CD14-positive monocyte (primary cell): ENCODE data around the gene ANKRD12. TPM values are rescaled to one million over a fixed set of nuclear protein-coding genes. Genes with fewer than 3 reads are reported as not detected.
A peak's percentile ranks its signal among the peaks of the same experiment; 100 is the strongest.
"Not testable (repeated sequence)": the region's sequence is repeated elsewhere in the genome, so short reads cannot be mapped to it uniquely, and the experiment has no call there.

Source experiments
- DNase-seq, 3 donors: peaks; one replicate each; pipeline ENCODE4 v3.0.0-alpha.2; 2011 to 2022
- H2AFZ ChIP-seq: 2 replicates; pipeline ENCODE4 v1.6.0; 2012; ENCODE audit warnings: mild to moderate bottlenecking, low read depth, low read length, inconsistent platforms; ENCODE audit not compliant: insufficient read depth, poor library complexity, severe bottlenecking
- H3K27ac ChIP-seq, 2 donors: 1 replicate in 1 of 2; 2 replicates in 1 of 2; pipeline ENCODE4 v1.5.1; 2012 to 2013; ENCODE audit warnings: low read length in 2 of 2, control low read depth in 1 of 2, inconsistent platforms in 1 of 2, low read depth in 1 of 2, mild to moderate bottlenecking in 1 of 2
- H3K27me3 ChIP-seq, 2 donors: one replicate each; pipeline versions ENCODE4 v1.6.0 to v1.6.1; 2011 to 2013; ENCODE audit warnings: low read length in 2 of 2; ENCODE audit not compliant: control insufficient read depth in 2 of 2, insufficient read depth in 2 of 2
- H3K36me3 ChIP-seq, 2 donors: replicated peaks in 1 of 2; 1 replicate in 1 of 2; 2 replicates in 1 of 2; pipeline versions ENCODE4 v1.5.1 to v1.6.1; 2012 to 2013; ENCODE audit warnings: low read length in 2 of 2, control low read depth in 1 of 2, inconsistent platforms in 1 of 2, mild to moderate bottlenecking in 1 of 2; ENCODE audit not compliant: insufficient read depth in 2 of 2, control insufficient read depth in 1 of 2
- H3K4me1 ChIP-seq, 2 donors: 1 replicate in 1 of 2; 2 replicates in 1 of 2; pipeline versions ENCODE4 v1.5.1 to v1.6.1; 2012 to 2013; ENCODE audit warnings: low read length in 2 of 2, control low read depth in 1 of 2, inconsistent platforms in 1 of 2, mild to moderate bottlenecking in 1 of 2, moderate library complexity in 1 of 2; ENCODE audit not compliant: insufficient read depth in 2 of 2, control insufficient read depth in 1 of 2
- H3K4me2 ChIP-seq: replicated peaks from 2 replicates; pipeline ENCODE3; 2012; ENCODE audit warnings: low read length, moderate library complexity, mild to moderate bottlenecking; ENCODE audit not compliant: poor library complexity, severe bottlenecking; ENCODE audit errors: extremely low read depth
- H3K4me3 ChIP-seq, 3 experiments: fragments of 200-600 bp in 1 of 3; sonication (generic) in 1 of 3; replicated peaks in 1 of 3; 1 replicate in 2 of 3; 2 replicates in 1 of 3; pipeline ENCODE4 v1.5.1; 2011 to 2013; ENCODE audit warnings: low read length in 3 of 3, mild to moderate bottlenecking in 3 of 3, control low read depth in 2 of 3, low read depth in 2 of 3, inconsistent platforms in 1 of 3, moderate library complexity in 1 of 3
- H3K79me2 ChIP-seq: 2 replicates; pipeline ENCODE4 v1.6.0; 2012; ENCODE audit warnings: mild to moderate bottlenecking, control low read depth, inconsistent platforms, low read length, moderate library complexity; ENCODE audit not compliant: insufficient read depth
- H3K9ac ChIP-seq: 2 replicates; pipeline ENCODE4 v1.6.0; 2017; ENCODE audit warnings: low read length, mild to moderate bottlenecking; ENCODE audit not compliant: insufficient read depth, poor library complexity, severe bottlenecking
- H3K9me3 ChIP-seq, 2 donors: replicated peaks in 1 of 2; 1 replicate in 1 of 2; 2 replicates in 1 of 2; pipeline versions ENCODE4 v1.5.1 to v1.6.1; 2012 to 2013; ENCODE audit warnings: low read length in 2 of 2, control low read depth in 1 of 2; ENCODE audit not compliant: control insufficient read depth in 1 of 2, insufficient read depth in 1 of 2
- H4K20me1 ChIP-seq: 2 replicates; pipeline ENCODE4 v1.6.0; 2012; ENCODE audit warnings: mild to moderate bottlenecking, low read length, control low read depth, moderate library complexity; ENCODE audit not compliant: insufficient read depth
- H3K27ac Mint-ChIP-seq, 7 donors: one replicate each; pipeline ENCODE4 v1.8.0; 2020; ENCODE audit warnings: mild to moderate bottlenecking in 7 of 7, mixed read lengths in 7 of 7, moderate library complexity in 6 of 7, inconsistent platforms in 2 of 7
- H3K27me3 Mint-ChIP-seq, 3 donors: one replicate each; pipeline ENCODE4 v1.8.0; 2021 to 2022; ENCODE audit warnings: low read depth in 3 of 3, mild to moderate bottlenecking in 3 of 3, mixed read lengths in 3 of 3, moderate library complexity in 3 of 3, inconsistent platforms in 1 of 3
- H3K36me3 Mint-ChIP-seq, 2 donors: one replicate each; pipeline ENCODE4 v1.8.0; 2020; ENCODE audit warnings: mixed read lengths in 2 of 2, inconsistent platforms in 1 of 2, mild to moderate bottlenecking in 1 of 2
- H3K4me1 Mint-ChIP-seq: one replicate; pipeline ENCODE4 v1.8.0; 2020; ENCODE audit warnings: mild to moderate bottlenecking, mixed read lengths
- H3K4me3 Mint-ChIP-seq, 2 donors: one replicate each; pipeline ENCODE4 v1.8.0; 2020; ENCODE audit warnings: mild to moderate bottlenecking in 2 of 2, mixed read lengths in 2 of 2, moderate library complexity in 1 of 2
- H3K9me3 Mint-ChIP-seq, 7 donors: one replicate each; pipeline ENCODE4 v1.8.0; 2020 to 2022; ENCODE audit warnings: mixed read lengths in 7 of 7, mild to moderate bottlenecking in 6 of 7, moderate library complexity in 6 of 7, inconsistent platforms in 2 of 7
- WGBS: methylation state at CpG from one replicate; pipeline ENCODE4 v1.1.5; 2013; ENCODE audit warnings: missing lambda C conversion rate; ENCODE audit not compliant: insufficient coverage; 5-methylcytosine and 5-hydroxymethylcytosine counted together
- intact Hi-C, 2 donors: fragments of 100-400 bp; cut with micrococcal nuclease; formaldehyde crosslinking; loops; one replicate each; pipeline versions ENCODE4 v1.15.0 to v1.15.1; 2023
- polyA plus RNA-seq, 3 donors: library from polyadenylated mRNA; depleted of rRNA in 1 of 3; unstranded in 2 of 3; stranded (reverse) in 1 of 3; fragments of 300-500 nt in 2 of 3; fragments of >200 nt in 1 of 3; fragmentation: Illumina TruSeq in 2 of 3; gene quantifications; 1 replicate in 2 of 3; 2 replicates in 1 of 3; pipeline ENCODE4 v1.2.3, GENCODE V29; 2012 to 2021

Gene ANKRD12
- polyA plus RNA-seq, 3 donors: 9.3 to 15.5 (median 15.4) TPM

DNA sequence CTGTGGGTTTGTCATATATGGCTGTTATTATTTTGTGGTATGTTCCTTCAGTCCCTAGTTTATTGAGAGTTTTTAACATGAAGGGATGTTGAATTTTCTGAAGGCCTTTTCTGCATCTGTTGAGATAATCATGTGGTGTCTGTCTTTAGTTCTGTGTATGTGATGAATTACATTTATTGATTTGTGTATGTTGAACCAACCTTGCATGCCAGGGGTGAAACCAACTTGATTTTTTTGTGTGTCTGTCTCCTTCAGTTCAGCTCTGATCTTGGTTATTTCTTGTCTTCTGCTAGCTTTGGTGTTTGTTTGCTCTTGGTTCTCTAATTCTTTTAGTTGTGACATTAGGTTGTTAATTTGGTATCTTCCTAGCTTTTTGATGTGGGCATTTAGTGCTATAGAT lies 27.6 kb downstream of the ANKRD12 start:
- H3K4me1 ChIP-seq, intact Hi-C loops, H3K27me3 Mint-ChIP-seq, H3K27ac ChIP-seq, H2AFZ ChIP-seq, H3K4me3 Mint-ChIP-seq, H3K27ac Mint-ChIP-seq, DNase-seq, H3K4me3 ChIP-seq, H3K27me3 ChIP-seq, H3K4me2 ChIP-seq, H3K36me3 ChIP-seq, H3K9ac ChIP-seq: not testable (repeated sequence)
- Mint-ChIP-seq H3K36me3 (peaks cover 24 to 25% of the 10 kb centered on the region in 2 donors), H3K9me3 (peaks cover 18 to 31% (median 25%) of the 10 kb centered on the region in 7 donors), H3K4me1 (peaks cover 11% of the 10 kb centered on the region)
- H3K9me3 ChIP-seq: peaks cover 0 to 11% of the 10 kb centered on the region in 2 donors
- peaks cover 73% of the 10 kb centered on the region for H3K79me2 ChIP-seq
- H4K20me1 ChIP-seq: peaks cover 75% of the 10 kb centered on the region

DNA sequence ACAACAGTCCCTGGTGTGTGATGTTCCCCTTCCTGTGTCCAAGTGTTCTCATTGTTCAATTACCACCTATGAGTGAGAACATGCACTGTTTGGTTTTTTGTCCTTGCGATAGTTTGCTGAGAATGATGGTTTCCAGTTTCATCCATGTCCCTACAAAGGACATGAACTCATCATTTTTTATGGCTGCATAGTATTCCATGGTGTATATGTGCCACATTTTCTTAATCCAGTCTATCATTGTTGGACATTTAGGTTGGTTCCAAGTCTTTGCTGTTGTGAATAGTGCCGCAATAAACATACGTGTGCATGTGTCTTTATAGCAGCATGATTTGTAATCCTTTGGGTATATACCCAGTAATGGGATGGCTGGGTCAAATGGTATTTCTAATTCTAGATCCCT lies 29.3 kb downstream of the ANKRD12 start:
- intact Hi-C loops, H3K27ac ChIP-seq, H3K4me1 ChIP-seq, H3K27ac Mint-ChIP-seq, H2AFZ ChIP-seq, H3K27me3 Mint-ChIP-seq, H3K9ac ChIP-seq, DNase-seq, H3K4me3 ChIP-seq, H3K4me2 ChIP-seq, H3K4me3 Mint-ChIP-seq, H3K27me3 ChIP-seq, H3K36me3 ChIP-seq: not testable (repeated sequence)
- H3K79me2 ChIP-seq: peaks cover 64% of the 10 kb centered on the region
- Mint-ChIP-seq H3K9me3 (peaks cover 18 to 32% (median 27%) of the 10 kb centered on the region in 7 donors), H3K36me3 (peaks cover 24 to 27% of the 10 kb centered on the region in 2 donors), H3K4me1 (peaks cover 24% of the 10 kb centered on the region)
- WGBS: no CpG with 5 or more reads among the region's 3 CpGs
- H4K20me1 ChIP-seq: peaks cover 65% of the 10 kb centered on the region
- H3K9me3 ChIP-seq: peaks cover 0 to 11% of the 10 kb centered on the region in 2 donors

DNA sequence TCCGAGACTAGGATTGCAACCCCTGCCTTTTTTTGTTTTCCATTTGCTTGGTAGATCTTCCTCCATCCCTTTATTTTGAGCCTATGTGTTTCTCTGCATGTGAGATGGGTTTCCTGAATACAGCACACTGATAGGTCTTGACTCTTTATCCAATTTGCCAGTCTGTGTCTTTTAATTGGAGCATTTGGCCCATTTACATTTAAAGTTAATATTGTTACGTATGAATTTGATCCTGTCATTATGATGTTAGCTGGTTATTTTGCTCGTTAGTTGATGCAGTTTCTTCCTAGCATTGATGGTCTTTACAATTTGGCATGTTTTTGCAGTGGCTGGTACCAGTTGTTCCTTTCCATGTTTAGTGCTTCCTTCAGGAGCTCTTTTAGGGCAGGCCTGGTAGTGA lies 32.9 kb downstream of the ANKRD12 start:
- H3K27me3 ChIP-seq, H3K4me2 ChIP-seq, intact Hi-C loops, H3K27me3 Mint-ChIP-seq, H3K9me3 ChIP-seq, H3K9ac ChIP-seq, H2AFZ ChIP-seq, DNase-seq, H3K4me3 ChIP-seq, H3K36me3 ChIP-seq, H3K27ac ChIP-seq, H3K4me3 Mint-ChIP-seq: not testable (repeated sequence)
- peaks cover 11 to 17% of the 10 kb centered on the region in 2 donors for H3K36me3 Mint-ChIP-seq
- peaks cover 65% of the 10 kb centered on the region for H4K20me1 ChIP-seq
- H3K79me2 ChIP-seq: peaks cover 65% of the 10 kb centered on the region
- peak overlapping the region in 1 of 7 donors; percentile 43 for H3K27ac Mint-ChIP-seq
- peaks cover 18 to 30% of the 10 kb centered on the region in 2 donors for H3K4me1 ChIP-seq
- peaks cover 59% of the 10 kb centered on the region for H3K4me1 Mint-ChIP-seq
- WGBS: no CpG with 5 or more reads among the region's 3 CpGs
- H3K9me3 Mint-ChIP-seq: peaks cover 4 to 12% (median 8%) of the 10 kb centered on the region in 7 donors

DNA sequence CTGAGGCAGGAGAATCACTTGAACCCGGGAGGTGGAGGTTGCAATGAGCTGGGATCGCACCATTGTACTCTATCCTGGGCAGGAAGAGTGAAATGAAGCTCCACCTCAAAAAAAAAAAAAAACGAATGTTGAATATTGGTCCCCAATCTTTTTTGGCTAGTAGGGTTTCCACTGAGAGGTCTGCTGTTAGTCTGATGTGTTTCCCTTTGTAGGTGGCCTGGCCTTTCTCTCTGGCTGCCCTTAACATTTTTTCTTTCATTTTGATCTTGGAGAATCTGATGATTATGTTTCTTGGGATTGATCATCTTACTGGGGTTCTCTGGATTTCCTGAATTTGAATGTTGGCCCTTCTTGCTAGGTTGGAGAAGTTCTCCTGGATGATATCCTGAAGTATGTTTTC lies 35.3 kb downstream of the ANKRD12 start:
- H3K9me3 Mint-ChIP-seq, H2AFZ ChIP-seq, H3K27me3 Mint-ChIP-seq, intact Hi-C loops, DNase-seq, H3K9ac ChIP-seq, H3K4me3 ChIP-seq, H3K36me3 ChIP-seq, H3K27ac ChIP-seq, H3K9me3 ChIP-seq, H3K4me3 Mint-ChIP-seq, H3K4me2 ChIP-seq, H3K27me3 ChIP-seq: not testable (repeated sequence)
- Histone ChIP-seq H3K4me1 (peaks cover 23 to 38% of the 10 kb centered on the region in 2 donors), H4K20me1 (peaks cover 80% of the 10 kb centered on the region), H3K79me2 (peaks cover 78% of the 10 kb centered on the region)
- Mint-ChIP-seq H3K36me3 (peaks cover 10 to 14% of the 10 kb centered on the region in 2 donors), H3K4me1 (peaks cover 72% of the 10 kb centered on the region), H3K27ac (peak overlapping the region in 1 of 7 donors; percentile 49)
- no CpG with 5 or more reads among the region's 3 CpGs for WGBS
